MM.1S (cell line): ENCODE results near the gene DCUN1D4.
A peak's percentile ranks its signal among the peaks of the same experiment; 100 is the strongest.

Experiments
- DNase-seq: peaks from one replicate; pipeline ENCODE4 v3.0.0-alpha.2; 2015
- H2AFZ ChIP-seq: fragments of 300-600 bp; sonication (generic); 2 replicates; pipeline ENCODE4 v1.6.0; 2016; ENCODE audit warnings: antibody characterized with exemption, low read length
- H3F3A ChIP-seq: fragments of 300-600 bp; sonication (generic); 2 replicates; pipeline ENCODE4 v1.6.1; 2016; ENCODE audit warnings: mild to moderate bottlenecking, antibody characterized with exemption, low read length, moderate library complexity, mixed read lengths; ENCODE audit not compliant: insufficient read depth
- H3K27ac ChIP-seq: fragments of 300-600 bp; sonication (generic); 2 replicates; pipeline ENCODE4 v1.5.1; 2016; ENCODE audit warnings: mild to moderate bottlenecking, low read length
- H3K27me3 ChIP-seq: fragments of 300-600 bp; sonication (generic); replicated peaks from 2 replicates; pipeline ENCODE4 v1.6.0; 2016; ENCODE audit warnings: low read length; ENCODE audit not compliant: insufficient read depth
- H3K36me3 ChIP-seq: fragments of 300-600 bp; sonication (generic); replicated peaks from 2 replicates; pipeline ENCODE4 v1.6.1; 2016; ENCODE audit warnings: mild to moderate bottlenecking, low read length, mixed read lengths; ENCODE audit not compliant: insufficient read depth
- H3K4me1 ChIP-seq: fragments of 300-600 bp; sonication (generic); 2 replicates; pipeline ENCODE4 v1.6.1; 2016; ENCODE audit warnings: low read length, mixed read lengths
- H3K4me2 ChIP-seq: fragments of 300-600 bp; sonication (generic); 2 replicates; pipeline ENCODE4 v1.6.0; 2016; ENCODE audit warnings: low read depth, low read length
- H3K4me3 ChIP-seq: fragments of 300-600 bp; sonication (generic); 2 replicates; pipeline ENCODE4 v1.5.1; 2016; ENCODE audit warnings: low read length, mixed read lengths
- H3K79me2 ChIP-seq: fragments of 300-600 bp; sonication (generic); 2 replicates; pipeline ENCODE4 v1.6.1; 2016; ENCODE audit warnings: mixed run types, low read length, mixed read lengths
- H3K9ac ChIP-seq: fragments of 300-600 bp; sonication (generic); 2 replicates; pipeline ENCODE4 v1.6.1; 2016; ENCODE audit warnings: low read length, mixed read lengths
- H3K9me2 ChIP-seq: fragments of 300-600 bp; sonication (generic); replicated peaks from 2 replicates; pipeline ENCODE4 v1.6.1; 2016; ENCODE audit warnings: mild to moderate bottlenecking, low read length, mixed read lengths; ENCODE audit not compliant: insufficient read depth
- H3K9me3 ChIP-seq: fragments of 300-600 bp; sonication (generic); replicated peaks from 2 replicates; pipeline ENCODE4 v1.6.1; 2016; ENCODE audit warnings: mild to moderate bottlenecking, low read length, mixed read lengths; ENCODE audit not compliant: insufficient read depth
- H4K20me1 ChIP-seq: fragments of 300-600 bp; sonication (generic); 2 replicates; pipeline ENCODE4 v1.6.1; 2016; ENCODE audit warnings: mild to moderate bottlenecking, low read length, moderate library complexity, mixed read lengths; ENCODE audit not compliant: insufficient read depth
- EZH2 ChIP-seq: fragments of 300-600 bp; sonication (generic); optimal IDR thresholded peaks from 2 replicates; pipeline ENCODE3; 2017; ENCODE audit warnings: low read depth, mild to moderate bottlenecking, antibody characterized with exemption, low read length, mixed read lengths
- EZH2phosphoT487 ChIP-seq: fragments of 300-600 bp; sonication (generic); IDR thresholded peaks from 2 replicates; pipeline ENCODE4 v1.6.1; 2018; ENCODE audit warnings: antibody characterized with exemption, low read length
- TF ChIP-seq, protein P1 (sequence below): fragments of 300-600 bp; sonication (generic); IDR thresholded peaks from 2 replicates; pipeline ENCODE4 v1.5.1; 2016; ENCODE audit warnings: antibody characterized with exemption, low read length, mixed read lengths

DCUN1D4 gene

DNA sequence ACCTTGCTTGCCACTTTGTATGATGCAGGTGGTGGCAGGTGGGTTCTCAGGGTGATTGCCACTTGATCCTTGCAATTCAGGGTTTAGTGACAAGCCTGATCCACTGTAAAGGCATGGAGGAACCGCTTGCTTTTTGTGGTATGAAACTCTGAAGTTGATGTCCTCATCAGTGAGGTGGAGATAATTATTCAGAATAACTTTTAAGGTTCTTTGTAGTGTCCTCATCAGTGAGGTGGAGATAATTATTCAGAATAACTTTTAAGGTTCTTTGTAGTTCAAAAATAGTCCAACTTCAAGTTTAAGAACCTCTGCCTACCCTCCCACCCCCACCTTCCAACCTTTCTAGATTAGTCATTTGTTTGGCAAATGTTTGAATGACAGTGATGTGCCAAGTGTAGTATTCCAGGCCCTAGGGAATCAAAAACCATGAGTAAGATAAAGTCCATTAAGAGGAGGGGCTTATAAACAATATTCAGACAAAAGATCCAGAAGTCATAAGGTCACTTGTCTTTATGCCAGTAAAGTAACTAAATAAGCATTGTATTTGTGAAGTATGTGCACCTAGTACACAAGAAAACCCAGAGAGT, 51.2 kb downstream of the DCUN1D4 start:
- H3K9me2 ChIP-seq: no peaks in the 10 kb centered on the region
- H3K9ac ChIP-seq: no peak overlapping the region
- H2AFZ ChIP-seq: no peak overlapping the region
- no peak overlapping the region for H3K4me3 ChIP-seq
- no peaks in the 10 kb centered on the region for H3K79me2 ChIP-seq
- no peak overlapping the region for H3K4me2 ChIP-seq
- no peak for DNase-seq
- H3K9me3 ChIP-seq: no peaks in the 10 kb centered on the region
- no peak overlapping the region for H3K27ac ChIP-seq
- H3K4me1 ChIP-seq: peaks cover 26% of the 10 kb centered on the region
- H3F3A ChIP-seq: peaks cover 10% of the 10 kb centered on the region
- TF ChIP-seq EZH2: no peak
- TF ChIP-seq EZH2phosphoT487: no peak
- TF ChIP-seq, protein P1, sequence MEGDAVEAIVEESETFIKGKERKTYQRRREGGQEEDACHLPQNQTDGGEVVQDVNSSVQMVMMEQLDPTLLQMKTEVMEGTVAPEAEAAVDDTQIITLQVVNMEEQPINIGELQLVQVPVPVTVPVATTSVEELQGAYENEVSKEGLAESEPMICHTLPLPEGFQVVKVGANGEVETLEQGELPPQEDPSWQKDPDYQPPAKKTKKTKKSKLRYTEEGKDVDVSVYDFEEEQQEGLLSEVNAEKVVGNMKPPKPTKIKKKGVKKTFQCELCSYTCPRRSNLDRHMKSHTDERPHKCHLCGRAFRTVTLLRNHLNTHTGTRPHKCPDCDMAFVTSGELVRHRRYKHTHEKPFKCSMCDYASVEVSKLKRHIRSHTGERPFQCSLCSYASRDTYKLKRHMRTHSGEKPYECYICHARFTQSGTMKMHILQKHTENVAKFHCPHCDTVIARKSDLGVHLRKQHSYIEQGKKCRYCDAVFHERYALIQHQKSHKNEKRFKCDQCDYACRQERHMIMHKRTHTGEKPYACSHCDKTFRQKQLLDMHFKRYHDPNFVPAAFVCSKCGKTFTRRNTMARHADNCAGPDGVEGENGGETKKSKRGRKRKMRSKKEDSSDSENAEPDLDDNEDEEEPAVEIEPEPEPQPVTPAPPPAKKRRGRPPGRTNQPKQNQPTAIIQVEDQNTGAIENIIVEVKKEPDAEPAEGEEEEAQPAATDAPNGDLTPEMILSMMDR: no peak
- no peaks in the 10 kb centered on the region for H3K36me3 ChIP-seq
- no peaks in the 10 kb centered on the region for H3K27me3 ChIP-seq
- no peaks in the 10 kb centered on the region for H4K20me1 ChIP-seq

DNA sequence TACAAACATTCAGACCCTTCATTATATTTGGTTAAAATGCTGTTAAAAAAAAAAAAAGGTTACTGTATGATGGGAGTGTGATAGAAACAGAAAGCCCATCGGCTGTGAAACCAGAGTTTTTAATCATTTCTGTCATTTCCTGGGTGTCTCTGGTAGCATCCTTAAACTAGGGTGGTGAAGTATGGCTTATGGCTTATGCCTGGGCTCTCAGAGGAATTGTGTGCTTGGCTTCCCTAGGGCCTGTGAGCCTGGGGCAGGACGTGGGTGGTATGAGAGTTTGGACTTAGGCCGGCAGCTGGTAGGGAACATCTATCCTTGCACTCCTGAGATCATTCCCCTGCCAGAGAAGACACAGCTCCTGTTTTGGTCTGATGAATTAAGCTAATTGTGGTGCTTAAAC, 52.2 kb downstream of the DCUN1D4 start:
- Histone ChIP-seq H3K79me2 (no peaks in the 10 kb centered on the region), H2AFZ (no peak overlapping the region), H3K4me2 (no peak overlapping the region), H3K9me2 (no peaks in the 10 kb centered on the region), H3F3A (peaks cover 6% of the 10 kb centered on the region), H3K27ac (no peak overlapping the region), H3K27me3 (no peaks in the 10 kb centered on the region), H3K4me1 (peaks cover 18% of the 10 kb centered on the region), H3K36me3 (no peaks in the 10 kb centered on the region), H3K9ac (no peak overlapping the region), H3K4me3 (no peak overlapping the region), H3K9me3 (no peaks in the 10 kb centered on the region), H4K20me1 (no peaks in the 10 kb centered on the region)
- TF ChIP-seq, protein P1: no peak
- TF ChIP-seq EZH2: no peak
- TF ChIP-seq EZH2phosphoT487: no peak
- DNase-seq: no peak

DNA sequence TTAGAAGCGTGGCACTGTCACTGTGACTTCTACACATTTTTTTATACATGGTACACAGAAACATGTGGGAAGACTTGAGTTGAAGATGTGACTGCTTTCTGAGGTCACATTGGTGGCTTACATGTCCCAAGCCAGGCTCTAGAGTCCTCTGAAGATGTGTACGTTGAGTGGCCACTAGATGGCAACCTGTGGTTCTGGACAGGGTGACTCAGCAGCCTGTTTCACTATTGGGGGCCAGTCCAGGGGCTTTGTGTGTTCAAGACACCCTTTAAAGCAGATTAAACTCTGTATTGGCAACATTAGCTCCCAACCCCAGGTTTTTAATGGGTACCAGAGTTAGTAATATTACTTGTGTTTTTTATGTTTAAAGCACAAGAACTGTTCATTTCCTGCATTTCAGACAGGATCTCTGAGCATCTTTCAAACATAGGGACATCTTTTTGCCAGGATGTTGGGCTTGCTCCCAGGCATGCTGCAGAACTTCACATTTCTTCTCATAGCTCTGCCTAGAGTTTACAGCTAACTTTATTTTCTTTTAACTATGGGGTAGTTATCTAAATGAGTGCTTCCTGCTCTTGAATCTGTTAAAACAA, 53.0 kb downstream of the DCUN1D4 start:
- Histone ChIP-seq H3K9ac (no peak overlapping the region), H3K9me2 (no peaks in the 10 kb centered on the region), H3K27ac (no peak overlapping the region)

More for the DNA sequence above, 53.0 kb downstream of the DCUN1D4 start:
- H3K36me3 ChIP-seq: no peaks in the 10 kb centered on the region
- 0 out of 2 replicates have a peak overlapping the region, but pooled peaks have one; percentile 21 for H2AFZ ChIP-seq
- DNase-seq: peak; percentile 80
- 0 out of 2 replicates have a peak overlapping the region, but pooled peaks have one; percentile 14 for H3K4me2 ChIP-seq
- H3K9me3 ChIP-seq: no peaks in the 10 kb centered on the region
- peaks cover 10% of the 10 kb centered on the region for H3K4me1 ChIP-seq
- no peaks in the 10 kb centered on the region for H4K20me1 ChIP-seq
- no peak overlapping the region for H3K4me3 ChIP-seq
- no peaks in the 10 kb centered on the region for H3K27me3 ChIP-seq
- H3F3A ChIP-seq: no peaks in the 10 kb centered on the region
- TF ChIP-seq, protein P1: peak; percentile 86
- no peak for TF ChIP-seq EZH2
- H3K79me2 ChIP-seq: no peaks in the 10 kb centered on the region
